Astrocyte (in vitro differentiated cells and primary cell): ENCODE measurements around the gene EMC8. TPM values are rescaled to one million over a fixed set of nuclear protein-coding genes. Genes with fewer than 3 reads are reported as not detected.

Experiments
- DNase-seq: peaks from one replicate; pipeline ENCODE4 v3.0.0-alpha.2; 2010; ENCODE audit warnings: low read depth
- FAIRE-seq: peaks from 2 replicates; lab custom pipeline; 2011; peaks lifted over from hg19 to GRCh38; lab: Jason Lieb, UNC
- H2AFZ ChIP-seq: 2 replicates; pipeline ENCODE4 v1.6.0; 2012; ENCODE audit warnings: low read depth, low read length, inconsistent platforms
- H3K27ac ChIP-seq: 2 replicates; pipeline ENCODE4 v1.5.1; 2011; ENCODE audit warnings: low read depth, low read length, inconsistent platforms
- H3K27me3 ChIP-seq: 2 replicates; pipeline ENCODE4 v1.6.0; 2011; ENCODE audit warnings: low read length, inconsistent platforms; ENCODE audit not compliant: insufficient read depth
- H3K36me3 ChIP-seq: 2 replicates; pipeline ENCODE4 v1.5.1; 2011; ENCODE audit warnings: low read length, inconsistent platforms; ENCODE audit not compliant: insufficient read depth
- H3K4me1 ChIP-seq: 2 replicates; pipeline ENCODE4 v1.5.1; 2011; ENCODE audit warnings: low read length, inconsistent platforms; ENCODE audit not compliant: insufficient read depth
- H3K4me2 ChIP-seq: 2 replicates; pipeline ENCODE4 v1.6.0; 2012; ENCODE audit warnings: low read length, inconsistent platforms
- H3K4me3 ChIP-seq: 2 replicates; pipeline ENCODE4 v1.5.1; 2011; ENCODE audit warnings: low read depth, mild to moderate bottlenecking, low read length, inconsistent platforms; ENCODE audit not compliant: insufficient read depth
- H3K79me2 ChIP-seq: 2 replicates; pipeline ENCODE4 v1.6.0; 2012; ENCODE audit warnings: mild to moderate bottlenecking, low read length, inconsistent platforms; ENCODE audit not compliant: insufficient read depth
- H3K9ac ChIP-seq: 2 replicates; pipeline ENCODE4 v1.6.0; 2012; ENCODE audit warnings: mild to moderate bottlenecking, low read length, inconsistent platforms
- H3K9me3 ChIP-seq: 2 replicates; pipeline ENCODE4 v1.5.1; 2012; ENCODE audit warnings: low read depth, mild to moderate bottlenecking, low read length, inconsistent platforms; ENCODE audit not compliant: insufficient read depth
- H4K20me1 ChIP-seq: 2 replicates; pipeline ENCODE4 v1.6.0; 2012; ENCODE audit warnings: low read length, inconsistent platforms; ENCODE audit not compliant: insufficient read depth
- H3K27ac Mint-ChIP-seq: one replicate; pipeline ENCODE4 v1.8.0; 2021; ENCODE audit warnings: mild to moderate bottlenecking, mixed read lengths; ENCODE audit not compliant: unreplicated experiment
- H3K27me3 Mint-ChIP-seq: one replicate; pipeline ENCODE4 v1.8.0; 2021; ENCODE audit warnings: low read depth, mixed read lengths; ENCODE audit not compliant: unreplicated experiment
- H3K36me3 Mint-ChIP-seq: one replicate; pipeline ENCODE4 v1.8.0; 2021; ENCODE audit warnings: low read depth, mixed read lengths; ENCODE audit not compliant: unreplicated experiment
- H3K4me1 Mint-ChIP-seq: one replicate; pipeline ENCODE4 v1.8.0; 2021; ENCODE audit warnings: low read depth, mixed read lengths; ENCODE audit not compliant: unreplicated experiment
- H3K4me3 Mint-ChIP-seq: one replicate; pipeline ENCODE4 v1.8.0; 2021; ENCODE audit warnings: mild to moderate bottlenecking, moderate library complexity, mixed read lengths; ENCODE audit not compliant: unreplicated experiment
- H3K9me3 Mint-ChIP-seq: one replicate; pipeline ENCODE4 v1.8.0; 2021; ENCODE audit warnings: mild to moderate bottlenecking, mixed read lengths; ENCODE audit not compliant: unreplicated experiment
- EZH2 ChIP-seq: IDR thresholded peaks from 2 replicates; pipeline ENCODE4 v1.6.1; 2012; ENCODE audit warnings: mild to moderate bottlenecking, low read length, inconsistent platforms; ENCODE audit not compliant: insufficient read depth
- total RNA-seq: library from RNA; stranded (reverse); gene quantifications from 2 replicates; pipeline ENCODE4 v1.2.1, GENCODE V29; 2021
- TF ChIP-seq, protein P1 (sequence below): IDR thresholded peaks from 2 replicates; pipeline ENCODE4 v1.5.1; 2011; ENCODE audit warnings: low read depth, mild to moderate bottlenecking, inconsistent platforms, low read length, moderate library complexity; ENCODE audit not compliant: insufficient read depth

Gene EMC8
- total RNA-seq, 1 donor from 2014 or later, result 42.7 TPM

DNA sequence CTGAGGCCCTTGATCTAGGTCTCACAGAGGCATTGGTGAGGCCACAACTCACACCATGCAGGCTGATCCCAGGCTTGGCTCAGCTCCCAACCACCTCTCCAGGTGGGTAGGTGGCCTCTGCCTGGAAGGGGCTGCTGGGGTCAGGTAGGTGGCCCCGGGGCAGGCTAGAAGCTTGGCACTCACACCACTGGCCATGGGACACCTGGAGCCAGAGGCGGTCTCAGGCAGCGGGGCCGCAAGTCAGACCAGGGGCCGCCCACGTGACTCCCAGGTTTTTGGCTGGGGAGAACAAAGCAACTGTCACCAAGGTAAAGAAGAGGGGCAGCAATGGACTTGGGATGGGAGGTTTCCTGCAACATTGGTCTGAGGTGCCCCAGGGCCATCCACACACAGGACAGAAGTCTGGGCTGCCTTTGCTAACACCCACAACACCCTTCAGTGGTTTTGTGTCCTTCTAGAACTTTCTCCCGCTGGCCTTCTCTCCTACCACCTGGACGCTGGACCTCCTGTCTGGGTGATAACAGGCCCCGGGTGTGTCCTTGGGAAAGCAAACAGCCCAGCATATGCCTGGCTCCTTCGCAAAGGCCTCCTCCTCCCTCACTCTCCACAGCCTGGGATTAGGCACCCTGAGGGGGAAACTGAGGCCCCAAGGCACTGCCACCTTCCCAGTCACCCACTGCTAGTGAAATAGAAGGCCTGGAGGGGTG lies 64.9 kb downstream of the EMC8 start:
- no peak for DNase-seq
- no peak overlapping the region for H3K4me2 ChIP-seq
- no peak for TF ChIP-seq EZH2
- TF ChIP-seq, protein P1, sequence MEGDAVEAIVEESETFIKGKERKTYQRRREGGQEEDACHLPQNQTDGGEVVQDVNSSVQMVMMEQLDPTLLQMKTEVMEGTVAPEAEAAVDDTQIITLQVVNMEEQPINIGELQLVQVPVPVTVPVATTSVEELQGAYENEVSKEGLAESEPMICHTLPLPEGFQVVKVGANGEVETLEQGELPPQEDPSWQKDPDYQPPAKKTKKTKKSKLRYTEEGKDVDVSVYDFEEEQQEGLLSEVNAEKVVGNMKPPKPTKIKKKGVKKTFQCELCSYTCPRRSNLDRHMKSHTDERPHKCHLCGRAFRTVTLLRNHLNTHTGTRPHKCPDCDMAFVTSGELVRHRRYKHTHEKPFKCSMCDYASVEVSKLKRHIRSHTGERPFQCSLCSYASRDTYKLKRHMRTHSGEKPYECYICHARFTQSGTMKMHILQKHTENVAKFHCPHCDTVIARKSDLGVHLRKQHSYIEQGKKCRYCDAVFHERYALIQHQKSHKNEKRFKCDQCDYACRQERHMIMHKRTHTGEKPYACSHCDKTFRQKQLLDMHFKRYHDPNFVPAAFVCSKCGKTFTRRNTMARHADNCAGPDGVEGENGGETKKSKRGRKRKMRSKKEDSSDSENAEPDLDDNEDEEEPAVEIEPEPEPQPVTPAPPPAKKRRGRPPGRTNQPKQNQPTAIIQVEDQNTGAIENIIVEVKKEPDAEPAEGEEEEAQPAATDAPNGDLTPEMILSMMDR, result no peak

DNA sequence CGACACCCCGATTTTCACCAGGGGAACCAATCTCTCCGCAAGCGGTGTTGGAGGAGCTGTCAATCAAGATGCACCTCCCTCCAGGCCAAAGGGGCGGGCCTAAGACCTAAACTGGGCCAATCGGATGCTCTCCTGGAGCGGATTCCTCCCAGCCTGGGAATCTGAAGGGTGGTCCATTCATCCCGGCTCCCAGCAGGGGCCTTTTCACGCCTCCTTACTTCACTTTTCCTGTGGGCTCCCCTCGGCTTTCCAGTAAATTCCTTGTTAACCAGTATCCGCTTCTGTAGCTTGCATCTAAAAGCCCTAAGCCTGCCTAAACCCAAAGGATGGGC lies 65.5 kb downstream of the EMC8 start:
- Histone ChIP-seq H4K20me1 (peaks cover 3% of the 10 kb centered on the region), H3K27ac (no peak overlapping the region), H3K4me2 (no peak overlapping the region), H3K9ac (no peak overlapping the region), H2AFZ (no peak overlapping the region), H3K36me3 (no peaks in the 10 kb centered on the region), H3K79me2 (no peaks in the 10 kb centered on the region), H3K9me3 (no peaks in the 10 kb centered on the region), H3K27me3 (no peaks in the 10 kb centered on the region), H3K4me1 (peaks cover 8% of the 10 kb centered on the region), H3K4me3 (no peak overlapping the region)
- Mint-ChIP-seq H3K4me3 (no peak overlapping the region), H3K36me3 (peaks cover 5% of the 10 kb centered on the region), H3K27ac (no peak overlapping the region), H3K9me3 (no peaks in the 10 kb centered on the region), H3K4me1 (no peaks in the 10 kb centered on the region), H3K27me3 (no peaks in the 10 kb centered on the region)
- FAIRE-seq (no peak), DNase-seq (no peak)
- TF ChIP-seq, protein P1, result no peak
- TF ChIP-seq EZH2, result no peak

More for the DNA sequence above, 64.9 kb downstream of the EMC8 start:
- no peaks in the 10 kb centered on the region for H3K27me3 ChIP-seq
- Mint-ChIP-seq H3K27ac (no peak overlapping the region), H3K36me3 (peaks cover 4% of the 10 kb centered on the region), H3K4me1 (no peaks in the 10 kb centered on the region), H3K9me3 (no peaks in the 10 kb centered on the region), H3K27me3 (peaks cover 3% of the 10 kb centered on the region), H3K4me3 (no peak overlapping the region)
- H3K4me3 ChIP-seq, result no peak overlapping the region
- H3K9me3 ChIP-seq, result no peaks in the 10 kb centered on the region
- no peaks in the 10 kb centered on the region for H3K79me2 ChIP-seq
- H2AFZ ChIP-seq, result no peak overlapping the region
- no peak for FAIRE-seq
- H3K4me1 ChIP-seq, result peaks cover 7% of the 10 kb centered on the region
- H3K36me3 ChIP-seq, result no peaks in the 10 kb centered on the region
- H3K9ac ChIP-seq, result no peak overlapping the region
- peaks cover 3% of the 10 kb centered on the region for H4K20me1 ChIP-seq
- no peak overlapping the region for H3K27ac ChIP-seq

GRCh38 chr16:85733155-85733838 lies 66.0 kb downstream of the EMC8 start:
- TF ChIP-seq EZH2, result no peak
- TF ChIP-seq, protein P1, result no peak
- H3K79me2 ChIP-seq, result no peaks in the 10 kb centered on the region
- H2AFZ ChIP-seq, result no peak overlapping the region
- H3K9ac ChIP-seq, result no peak overlapping the region
- DNase-seq, result no peak
- no peak overlapping the region for H3K4me2 ChIP-seq
- Mint-ChIP-seq H3K9me3 (no peaks in the 10 kb centered on the region), H3K27me3 (no peaks in the 10 kb centered on the region), H3K36me3 (peaks cover 5% of the 10 kb centered on the region), H3K27ac (no peak overlapping the region), H3K4me3 (no peak overlapping the region), H3K4me1 (no peaks in the 10 kb centered on the region)
- no peak overlapping the region for H3K27ac ChIP-seq
- H3K4me1 ChIP-seq, result peaks cover 8% of the 10 kb centered on the region
- H4K20me1 ChIP-seq, result peaks cover 3% of the 10 kb centered on the region
- no peaks in the 10 kb centered on the region for H3K27me3 ChIP-seq
- FAIRE-seq, result no peak
- H3K9me3 ChIP-seq, result no peaks in the 10 kb centered on the region
- H3K4me3 ChIP-seq, result no peak overlapping the region
- H3K36me3 ChIP-seq, result no peaks in the 10 kb centered on the region
